ENCODE data around the gene KCNH1. TPM values are rescaled to one million over a fixed set of nuclear protein-coding genes. Genes with fewer than 3 reads are reported as not detected.
A peak's percentile ranks its signal among the peaks of the same experiment; 100 is the strongest.

The KCNH1 gene
- total RNA-seq, 4 donors from 2014 or later: 0.29 to 0.67 (median 0.38) TPM

DNA sequence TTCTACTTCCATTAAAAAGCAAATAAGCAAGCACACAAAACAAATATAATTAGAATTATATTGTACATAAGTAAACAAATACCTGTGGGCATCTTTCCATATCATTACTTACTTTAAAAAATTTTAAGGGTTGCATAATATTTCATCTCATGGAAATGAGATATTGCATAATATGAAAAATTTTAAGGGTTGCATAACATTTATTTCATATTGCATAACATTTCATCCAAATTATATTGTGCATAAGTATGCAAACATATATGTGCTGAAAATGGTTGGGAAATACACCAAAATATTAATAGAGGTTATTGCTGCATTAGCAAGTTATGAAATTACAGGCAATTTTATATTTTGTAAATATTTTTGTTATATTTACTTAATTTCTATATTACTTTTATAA, 213.7 kb downstream of the KCNH1 start:
- no peaks in the 10 kb centered on the region for H3K9me3 ChIP-seq
- in situ Hi-C loops (cut with MboI; ENCODE audit: low sequenced_read_pairs in 4 of 4): no loop called here
- DNase-seq (no peak), ATAC-seq (no peak)
- H3K4me1 ChIP-seq: no peaks in the 10 kb centered on the region
- H3K36me3 ChIP-seq: no peaks in the 10 kb centered on the region
- no peaks in the 10 kb centered on the region for H3K27me3 ChIP-seq
- H3K27ac ChIP-seq: no peak overlapping the region
- TF ChIP-seq, protein P1, sequence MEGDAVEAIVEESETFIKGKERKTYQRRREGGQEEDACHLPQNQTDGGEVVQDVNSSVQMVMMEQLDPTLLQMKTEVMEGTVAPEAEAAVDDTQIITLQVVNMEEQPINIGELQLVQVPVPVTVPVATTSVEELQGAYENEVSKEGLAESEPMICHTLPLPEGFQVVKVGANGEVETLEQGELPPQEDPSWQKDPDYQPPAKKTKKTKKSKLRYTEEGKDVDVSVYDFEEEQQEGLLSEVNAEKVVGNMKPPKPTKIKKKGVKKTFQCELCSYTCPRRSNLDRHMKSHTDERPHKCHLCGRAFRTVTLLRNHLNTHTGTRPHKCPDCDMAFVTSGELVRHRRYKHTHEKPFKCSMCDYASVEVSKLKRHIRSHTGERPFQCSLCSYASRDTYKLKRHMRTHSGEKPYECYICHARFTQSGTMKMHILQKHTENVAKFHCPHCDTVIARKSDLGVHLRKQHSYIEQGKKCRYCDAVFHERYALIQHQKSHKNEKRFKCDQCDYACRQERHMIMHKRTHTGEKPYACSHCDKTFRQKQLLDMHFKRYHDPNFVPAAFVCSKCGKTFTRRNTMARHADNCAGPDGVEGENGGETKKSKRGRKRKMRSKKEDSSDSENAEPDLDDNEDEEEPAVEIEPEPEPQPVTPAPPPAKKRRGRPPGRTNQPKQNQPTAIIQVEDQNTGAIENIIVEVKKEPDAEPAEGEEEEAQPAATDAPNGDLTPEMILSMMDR (IDR thresholded peaks at IDR 0.05 in 4 of 5, conservative IDR thresholded peaks at IDR 0.05 in 1 of 5): no peak
- no peak for TF ChIP-seq POLR2A (IDR thresholded peaks at IDR 0.05)
- intact Hi-C loops (cut with DNase I; ENCODE audit: low total_unique reads): no loop called here
- no peak overlapping the region for H3K4me3 ChIP-seq

DNA sequence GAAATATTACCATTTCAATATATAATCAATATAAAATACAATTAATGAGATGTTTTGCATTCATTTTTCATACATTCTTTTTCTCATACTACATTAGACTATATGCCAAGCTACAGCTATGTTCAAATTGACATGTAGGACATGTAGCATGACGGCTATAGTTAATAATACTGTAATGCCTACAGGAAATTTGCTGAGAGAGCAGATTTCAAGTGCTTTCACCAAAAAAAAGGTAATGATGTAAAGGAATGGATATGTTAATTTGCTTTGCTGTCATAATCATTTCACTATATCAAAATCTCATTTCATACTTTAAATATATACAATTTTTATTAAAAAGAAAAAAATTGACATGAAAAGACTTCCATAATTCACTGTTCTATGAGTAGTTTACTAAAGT, 215.1 kb downstream of the KCNH1 start:
- ATAC-seq: no peak
- H3K27me3 ChIP-seq: no peaks in the 10 kb centered on the region
- H3K9me3 ChIP-seq: no peaks in the 10 kb centered on the region
- no peaks in the 10 kb centered on the region for H3K4me1 ChIP-seq
- no peaks in the 10 kb centered on the region for H3K36me3 ChIP-seq
- no peak overlapping the region for H3K27ac ChIP-seq
- in situ Hi-C loops (cut with MboI; ENCODE audit: low sequenced_read_pairs in 4 of 4): no loop called here
- TF ChIP-seq POLR2A (IDR thresholded peaks at IDR 0.05): no peak
- TF ChIP-seq, protein P1 (IDR thresholded peaks at IDR 0.05 in 4 of 5, conservative IDR thresholded peaks at IDR 0.05 in 1 of 5): no peak
- intact Hi-C loops (cut with DNase I; ENCODE audit: low total_unique reads): loop anchor here (10.0 kb wide), 1 partner anchor 206 kb away; no protein-coding TSS in a partner anchor
- no peak overlapping the region for H3K4me3 ChIP-seq
- no peak for DNase-seq

- Histone ChIP-seq H3K4me3 (no peak overlapping the region), H3K27ac (no peak overlapping the region), H3K9me3 (no peaks in the 10 kb centered on the region), H3K36me3 (no peaks in the 10 kb centered on the region), H3K27me3 (no peaks in the 10 kb centered on the region), H3K4me1 (no peaks in the 10 kb centered on the region)
- in situ Hi-C loops (cut with MboI; ENCODE audit: low sequenced_read_pairs in 4 of 4): no loop called here
- ATAC-seq (no peak), DNase-seq (no peak)
- TF ChIP-seq, protein P1 (IDR thresholded peaks at IDR 0.05 in 4 of 5, conservative IDR thresholded peaks at IDR 0.05 in 1 of 5): no peak
- TF ChIP-seq POLR2A (IDR thresholded peaks at IDR 0.05): no peak
- intact Hi-C loops (cut with DNase I; ENCODE audit: low total_unique reads): loop anchor here (10.0 kb wide), 1 partner anchor 207 kb away; no protein-coding TSS in a partner anchor
Observed at GRCh38 chr1:210917560-210918169, 216.3 kb downstream of the KCNH1 start.

GRCh38 chr1:210916548-210916947, 217.4 kb downstream of the KCNH1 start:
- Histone ChIP-seq H3K4me1 (no peaks in the 10 kb centered on the region), H3K4me3 (no peak overlapping the region), H3K27ac (peak overlapping the region in 1 of 4 donors; percentile 31), H3K27me3 (no peaks in the 10 kb centered on the region), H3K36me3 (no peaks in the 10 kb centered on the region), H3K9me3 (no peaks in the 10 kb centered on the region)
- intact Hi-C loops (cut with DNase I; ENCODE audit: low total_unique reads): loop anchor here (10.0 kb wide), 1 partner anchor 208 kb away; no protein-coding TSS in a partner anchor
- no peak for TF ChIP-seq POLR2A (IDR thresholded peaks at IDR 0.05)
- TF ChIP-seq, protein P1 (IDR thresholded peaks at IDR 0.05 in 4 of 5, conservative IDR thresholded peaks at IDR 0.05 in 1 of 5): no peak
- no peak for DNase-seq
- ATAC-seq: no peak
- in situ Hi-C loops (cut with MboI; ENCODE audit: low sequenced_read_pairs in 4 of 4): no loop called here
